ENCODE results near the gene RNF168.
"Not testable (repeated sequence)": the region's sequence is repeated elsewhere in the genome, so short reads cannot be mapped to it uniquely, and the experiment has no call there.

RNF168 gene

DNA sequence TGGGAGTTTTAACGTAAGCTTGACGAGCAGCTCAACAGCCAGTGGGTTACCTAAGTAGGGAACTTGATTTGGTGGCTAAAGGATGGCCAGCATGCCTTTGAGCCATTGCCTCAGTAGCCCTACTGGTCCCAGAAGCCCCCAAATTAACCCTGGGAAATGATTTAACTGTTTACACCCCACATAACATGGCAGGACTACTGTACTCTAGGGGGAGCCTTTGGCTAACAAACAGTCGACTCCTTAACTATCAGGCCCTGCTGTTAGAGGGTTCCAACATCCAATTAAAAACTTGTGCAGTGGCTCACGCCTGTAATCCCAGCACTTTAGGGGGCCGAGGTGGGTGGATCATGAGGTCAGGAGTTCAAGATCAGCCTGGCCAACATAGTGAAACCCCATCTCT, 21.0 kb upstream of the RNF168 start:
- no peak overlapping the region for H3K4me3 ChIP-seq (ENCODE audit: low read depth, low read length)
- 0 out of 2 replicates have a peak, but pooled peaks have one; percentile 8 for TF ChIP-seq CTCF (IDR thresholded peaks at IDR 0.05; ENCODE audit: borderline replicate concordance, insufficient read depth, low read depth, low read length)

DNA sequence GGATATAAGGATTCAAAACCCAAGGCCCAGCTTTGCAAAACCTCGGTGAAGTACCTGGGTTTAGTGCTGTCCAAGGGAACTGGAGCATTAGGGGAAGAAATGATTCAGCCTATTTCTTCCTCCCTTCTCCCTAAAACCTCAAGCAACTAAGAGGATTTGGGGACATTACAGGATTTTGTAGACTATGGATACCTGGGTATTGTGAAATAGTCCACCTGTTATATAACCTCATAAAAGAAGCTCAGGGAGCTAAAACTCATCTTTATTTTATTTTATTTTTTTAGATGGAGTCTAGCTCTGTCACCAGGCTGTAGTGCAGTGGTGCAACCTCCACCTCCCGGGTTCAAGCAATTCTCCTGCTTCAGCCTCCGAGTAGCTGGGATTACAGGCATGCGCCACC, 20.3 kb upstream of the RNF168 start:
- TF ChIP-seq CTCF (IDR thresholded peaks at IDR 0.05; ENCODE audit: borderline replicate concordance, insufficient read depth, low read depth, low read length) = no peak
- H3K4me3 ChIP-seq (ENCODE audit: low read depth, low read length) = no peak overlapping the region

DNA sequence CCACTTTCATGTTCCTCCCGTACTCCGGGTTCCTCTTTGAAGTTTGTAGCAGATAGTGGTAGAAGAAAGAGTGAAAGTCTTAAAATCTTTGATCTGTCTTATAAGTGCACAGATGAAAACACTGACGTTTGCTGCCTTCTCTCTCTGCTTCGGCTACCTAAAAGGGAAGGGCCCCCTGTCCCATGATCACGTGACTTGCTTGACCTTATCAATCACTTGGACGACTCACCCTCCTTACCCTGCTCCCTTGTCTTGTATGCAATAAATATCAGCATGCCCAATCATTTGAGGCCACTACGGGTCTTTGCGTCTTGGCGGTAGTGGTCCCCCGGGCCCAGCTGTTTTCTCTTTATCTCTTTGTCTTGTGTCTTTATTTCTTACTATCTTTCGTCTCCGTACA, 17.7 kb upstream of the RNF168 start:
- H3K4me3 ChIP-seq (ENCODE audit: low read depth, low read length) = not testable (repeated sequence)

DNA sequence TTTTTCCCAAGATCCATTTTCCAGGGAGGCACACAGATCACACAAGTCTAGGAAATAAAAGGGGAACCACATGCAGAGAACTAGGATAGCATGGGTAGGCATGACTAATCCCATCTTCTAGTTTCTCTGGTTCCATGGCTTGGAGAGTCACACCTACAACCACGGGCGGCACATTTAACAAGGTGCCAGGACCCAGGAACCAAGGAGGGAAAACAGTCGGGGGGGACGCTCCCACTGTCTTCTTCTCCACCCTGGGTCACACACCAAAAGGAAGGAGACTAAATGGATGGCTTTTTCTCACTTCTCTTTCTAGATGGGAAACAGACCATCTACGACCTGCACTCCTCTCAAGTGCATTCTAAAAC, 16.1 kb upstream of the RNF168 start:
- H3K4me3 ChIP-seq (ENCODE audit: low read depth, low read length) = no peak overlapping the region
- no peak for TF ChIP-seq CTCF (IDR thresholded peaks at IDR 0.05; ENCODE audit: borderline replicate concordance, insufficient read depth, low read depth, low read length)

DNA sequence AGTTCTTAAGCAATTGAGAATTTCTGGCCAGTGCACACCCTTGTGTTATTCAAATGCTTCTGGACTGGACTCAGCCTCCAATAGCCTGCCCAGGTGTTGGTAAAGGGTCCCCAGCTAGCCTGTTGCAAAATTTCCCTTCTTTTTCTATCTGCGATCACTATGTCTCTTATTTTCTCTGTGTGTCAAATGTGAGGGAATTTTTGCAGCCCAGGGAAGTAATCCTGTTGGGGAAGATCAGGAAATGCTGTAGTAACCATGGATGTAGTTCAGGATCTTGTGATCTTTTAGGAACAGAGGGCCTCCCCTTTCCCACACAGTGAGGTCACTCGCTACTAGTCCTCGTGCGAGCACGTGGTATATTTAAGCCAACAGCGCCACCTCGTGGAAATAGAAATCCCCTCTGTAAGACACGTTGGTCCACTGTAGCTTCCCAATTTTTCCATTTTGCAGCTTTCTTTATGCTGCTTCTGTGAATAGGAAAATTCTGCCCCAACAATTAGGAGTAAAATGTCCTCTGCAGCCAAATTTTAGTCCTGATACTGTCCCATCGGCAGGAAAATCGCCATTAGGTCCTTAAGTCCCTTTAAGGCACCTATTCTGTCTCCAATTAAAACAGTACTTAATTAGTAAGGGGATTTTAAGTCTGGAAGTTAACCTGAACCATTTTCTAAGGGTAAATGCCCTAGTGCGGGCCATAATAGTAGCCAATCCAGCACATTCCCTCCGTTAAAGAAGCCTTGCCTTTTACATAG, 15.6 kb upstream of the RNF168 start:
- no peak overlapping the region for H3K4me3 ChIP-seq (ENCODE audit: low read depth, low read length)
- 0 out of 2 replicates have a peak, but pooled peaks have one; percentile 33 for TF ChIP-seq CTCF (IDR thresholded peaks at IDR 0.05; ENCODE audit: borderline replicate concordance, insufficient read depth, low read depth, low read length)

DNA sequence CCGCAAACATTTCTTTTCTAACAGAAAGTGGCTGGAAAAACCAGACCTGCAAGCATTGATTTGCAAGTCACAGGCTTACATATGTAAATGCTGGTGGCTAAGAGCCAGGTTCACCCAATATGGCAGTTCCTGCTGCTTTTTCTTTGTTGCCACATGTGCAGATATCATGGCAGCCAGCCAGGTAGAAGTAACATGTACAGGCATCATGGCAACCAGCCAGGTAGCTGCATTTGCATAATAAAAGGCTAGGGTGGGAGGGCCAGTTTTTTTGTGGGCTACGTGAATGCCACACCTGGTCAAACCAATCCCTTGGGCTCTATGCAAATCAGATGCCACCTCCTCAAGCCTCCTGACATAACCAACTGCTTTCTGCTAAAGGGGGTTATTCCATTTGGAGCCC, 14.4 kb upstream of the RNF168 start:
- TF ChIP-seq CTCF (IDR thresholded peaks at IDR 0.05; ENCODE audit: borderline replicate concordance, insufficient read depth, low read depth, low read length) = no peak
- H3K4me3 ChIP-seq (ENCODE audit: low read depth, low read length) = no peak overlapping the region

DNA sequence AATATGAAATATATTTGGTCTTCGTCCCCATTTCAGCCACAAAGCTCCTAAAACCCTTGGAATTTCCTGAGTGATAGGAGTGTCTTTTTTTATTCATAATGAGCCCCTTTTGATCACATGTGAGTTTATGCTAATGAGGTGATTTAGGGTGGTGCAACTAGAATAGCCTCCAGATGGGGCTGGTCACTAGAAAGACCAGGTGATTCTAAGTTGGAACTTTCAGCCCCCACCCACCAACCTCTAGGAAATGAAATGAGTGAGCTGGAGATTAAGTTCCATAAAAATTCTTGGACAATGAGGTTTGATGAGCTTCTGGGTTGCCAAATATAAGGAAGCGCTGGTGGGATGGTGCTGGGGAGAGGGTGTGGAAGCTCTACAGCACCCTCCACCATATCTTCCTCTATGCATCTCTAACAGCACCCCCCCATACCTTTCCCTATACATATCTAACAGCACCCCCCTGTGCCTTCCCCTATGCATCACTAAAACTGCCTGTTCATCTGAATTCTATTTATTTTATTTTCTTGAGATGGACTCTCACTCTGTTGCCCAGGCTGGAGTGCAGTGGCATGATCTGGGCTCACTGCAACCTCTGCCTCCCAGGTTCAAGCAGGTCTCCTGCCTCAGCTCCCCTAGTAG, 13.7 kb upstream of the RNF168 start:
- no peak overlapping the region for H3K4me3 ChIP-seq (ENCODE audit: low read depth, low read length)
- no peak for TF ChIP-seq CTCF (IDR thresholded peaks at IDR 0.05; ENCODE audit: borderline replicate concordance, insufficient read depth, low read depth, low read length)

Measured in GM12875 (cell line).